Kidney epithelial cell (primary cell): ENCODE data around the gene BHMT. TPM values are rescaled to one million over a fixed set of nuclear protein-coding genes. Genes with fewer than 3 reads are reported as not detected.
A peak's percentile ranks its signal among the peaks of the same experiment; 100 is the strongest.

ENCODE experiments used
- DNase-seq: peaks from one replicate; pipeline ENCODE4 v3.0.0-alpha.2; 2010; ENCODE audit warnings: low read depth
- H3K27me3 ChIP-seq: 2 replicates; pipeline ENCODE4 v1.6.0; 2011; ENCODE audit warnings: low read length; ENCODE audit not compliant: control insufficient read depth, insufficient read depth
- H3K36me3 ChIP-seq: 2 replicates; pipeline ENCODE4 v1.5.1; 2011; ENCODE audit warnings: low read length; ENCODE audit not compliant: control insufficient read depth, insufficient read depth
- H3K4me3 ChIP-seq: 2 replicates; pipeline ENCODE4 v1.5.1; 2011; ENCODE audit warnings: low read depth, mild to moderate bottlenecking, control low read depth, low read length
- total RNA-seq: library from RNA; depleted of rRNA; stranded (reverse); fragments of >200 nt; gene quantifications from 2 replicates; pipeline ENCODE4 v1.2.3, GENCODE V29; 2015
- TF ChIP-seq, protein P1 (sequence below): IDR thresholded peaks from 2 replicates; pipeline ENCODE4 v1.5.1; 2011; ENCODE audit warnings: mild to moderate bottlenecking, moderate library complexity, low read length, control low read depth, inconsistent platforms; ENCODE audit not compliant: insufficient read depth, poor library complexity, severe bottlenecking

BHMT gene
- total RNA-seq, 1 donor from 2014 or later, result 0.88 TPM

DNA sequence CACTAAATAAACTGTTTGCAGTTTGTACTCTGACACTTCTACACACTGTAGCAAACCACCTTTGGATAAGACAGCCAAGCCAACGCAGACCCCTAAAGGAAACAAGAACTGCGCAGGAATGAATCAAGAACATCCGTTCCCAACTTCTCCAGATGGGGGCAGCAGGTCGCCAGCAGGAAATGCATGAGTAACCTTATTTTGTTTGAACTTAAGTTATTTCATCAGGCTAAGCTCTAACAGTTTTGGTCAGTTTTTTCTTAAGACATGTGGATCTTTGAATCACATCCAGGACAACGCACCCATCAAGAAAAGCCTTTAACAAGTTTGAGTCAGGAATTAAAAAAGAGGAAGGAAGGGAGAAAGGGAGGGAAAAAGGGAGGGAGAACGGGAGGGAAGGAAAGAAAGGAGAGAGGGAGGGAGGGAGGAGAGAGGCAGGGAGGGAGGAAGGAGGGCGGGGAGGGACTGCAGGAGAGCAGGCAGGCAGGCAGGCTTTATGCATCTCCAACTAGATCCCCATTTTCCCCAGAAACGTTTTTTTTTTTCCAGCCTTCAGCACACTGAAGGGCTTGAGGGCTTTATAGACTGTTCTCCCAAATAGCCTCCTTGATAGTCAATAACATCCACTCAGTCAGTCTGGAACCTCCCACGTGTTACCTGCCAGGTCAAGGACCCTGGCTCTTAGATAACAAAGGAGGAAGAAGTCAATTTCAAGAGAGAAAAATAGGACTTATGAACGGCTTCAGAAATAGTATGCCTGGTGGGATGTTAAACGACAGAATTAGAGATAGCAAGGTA lies 22.2 kb downstream of the BHMT start:
- Histone ChIP-seq H3K4me3 (peak overlapping the region; percentile 21), H3K36me3 (no peaks in the 10 kb centered on the region), H3K27me3 (no peaks in the 10 kb centered on the region)
- TF ChIP-seq, protein P1, sequence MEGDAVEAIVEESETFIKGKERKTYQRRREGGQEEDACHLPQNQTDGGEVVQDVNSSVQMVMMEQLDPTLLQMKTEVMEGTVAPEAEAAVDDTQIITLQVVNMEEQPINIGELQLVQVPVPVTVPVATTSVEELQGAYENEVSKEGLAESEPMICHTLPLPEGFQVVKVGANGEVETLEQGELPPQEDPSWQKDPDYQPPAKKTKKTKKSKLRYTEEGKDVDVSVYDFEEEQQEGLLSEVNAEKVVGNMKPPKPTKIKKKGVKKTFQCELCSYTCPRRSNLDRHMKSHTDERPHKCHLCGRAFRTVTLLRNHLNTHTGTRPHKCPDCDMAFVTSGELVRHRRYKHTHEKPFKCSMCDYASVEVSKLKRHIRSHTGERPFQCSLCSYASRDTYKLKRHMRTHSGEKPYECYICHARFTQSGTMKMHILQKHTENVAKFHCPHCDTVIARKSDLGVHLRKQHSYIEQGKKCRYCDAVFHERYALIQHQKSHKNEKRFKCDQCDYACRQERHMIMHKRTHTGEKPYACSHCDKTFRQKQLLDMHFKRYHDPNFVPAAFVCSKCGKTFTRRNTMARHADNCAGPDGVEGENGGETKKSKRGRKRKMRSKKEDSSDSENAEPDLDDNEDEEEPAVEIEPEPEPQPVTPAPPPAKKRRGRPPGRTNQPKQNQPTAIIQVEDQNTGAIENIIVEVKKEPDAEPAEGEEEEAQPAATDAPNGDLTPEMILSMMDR, result peak; percentile 76
- DNase-seq, result peak; percentile 56

DNA sequence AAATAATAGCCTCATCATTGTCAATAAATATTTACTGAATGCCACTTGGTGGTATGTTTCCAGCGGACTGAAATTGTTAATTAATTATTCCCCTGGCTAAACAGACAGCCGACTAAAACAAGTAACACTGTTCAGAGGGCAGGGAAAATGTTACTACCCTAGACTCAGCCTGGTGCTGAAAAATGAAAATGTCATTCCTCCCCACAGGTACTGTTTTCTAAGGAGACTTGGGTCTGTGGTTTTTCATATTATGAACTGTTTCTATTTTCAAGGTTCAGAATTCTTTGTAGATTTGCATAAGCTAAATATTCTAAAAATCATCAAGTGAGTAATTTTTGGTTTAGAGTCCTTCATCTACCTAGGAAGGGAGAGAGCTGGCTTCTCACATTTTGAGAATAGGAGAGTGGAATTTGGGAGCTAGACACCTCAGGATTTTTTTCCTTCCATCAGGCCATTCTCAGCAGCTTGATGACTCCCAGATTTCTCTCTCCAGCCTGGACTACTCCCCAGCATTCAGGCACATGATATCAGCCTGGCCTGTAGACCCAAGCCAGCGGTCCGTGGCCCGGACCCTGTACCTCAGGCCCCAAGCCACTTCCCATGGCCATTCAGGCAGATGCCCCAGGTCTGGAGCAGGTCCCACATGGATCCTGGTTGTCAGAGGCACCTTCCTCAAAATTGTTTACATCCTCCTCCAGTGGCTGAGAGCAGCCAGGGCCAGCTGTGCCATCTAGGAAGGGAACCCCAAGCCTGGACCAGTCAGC lies 24.4 kb downstream of the BHMT start:
- DNase-seq, result no peak
- H3K4me3 ChIP-seq, result no peak overlapping the region
- TF ChIP-seq, protein P1, result no peak
- H3K36me3 ChIP-seq, result no peaks in the 10 kb centered on the region
- no peaks in the 10 kb centered on the region for H3K27me3 ChIP-seq

DNA sequence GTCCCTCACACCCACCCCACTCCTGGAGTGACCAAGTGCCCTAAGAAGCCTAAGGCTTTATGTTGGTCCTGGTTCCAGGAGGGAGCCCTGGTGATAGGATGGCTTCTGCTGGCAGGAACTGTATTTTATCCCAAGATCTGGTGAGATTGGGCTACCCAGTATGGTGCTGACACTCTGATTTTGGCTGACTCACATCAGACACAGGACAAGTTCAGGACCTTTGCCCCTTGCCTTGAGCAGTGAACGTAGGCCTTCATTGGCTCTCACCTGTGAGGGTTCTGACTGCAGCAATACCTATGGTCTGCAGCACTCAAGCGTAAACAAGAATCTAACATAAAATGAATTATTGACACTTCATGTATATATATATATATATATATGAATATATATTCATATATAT lies 25.0 kb downstream of the BHMT start:
- no peak overlapping the region for H3K4me3 ChIP-seq
- no peaks in the 10 kb centered on the region for H3K36me3 ChIP-seq
- no peaks in the 10 kb centered on the region for H3K27me3 ChIP-seq
- TF ChIP-seq, protein P1, result no peak
- DNase-seq, result no peak

DNA sequence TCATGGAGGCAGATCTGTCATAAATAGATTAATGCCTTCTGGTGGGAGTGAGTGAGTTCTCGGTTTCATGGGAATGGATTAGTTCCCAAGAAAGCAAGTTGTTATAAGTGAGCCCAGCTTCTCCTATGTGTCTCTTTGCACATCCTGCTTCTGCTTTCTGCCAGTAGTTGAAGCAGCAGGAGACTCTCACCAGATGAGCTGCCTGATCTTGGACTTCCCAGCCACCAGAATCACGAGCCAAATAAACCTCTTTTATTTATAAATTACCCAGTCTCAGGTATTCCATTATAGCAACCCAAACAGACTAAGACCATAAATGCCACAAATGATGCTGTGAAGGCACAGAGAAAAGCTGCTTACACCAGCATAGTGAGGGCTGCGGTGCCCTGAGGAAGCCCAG lies 28.9 kb downstream of the BHMT start:
- DNase-seq, result no peak
- no peaks in the 10 kb centered on the region for H3K36me3 ChIP-seq
- TF ChIP-seq, protein P1, result no peak
- H3K4me3 ChIP-seq, result no peak overlapping the region
- H3K27me3 ChIP-seq, result no peaks in the 10 kb centered on the region

DNA sequence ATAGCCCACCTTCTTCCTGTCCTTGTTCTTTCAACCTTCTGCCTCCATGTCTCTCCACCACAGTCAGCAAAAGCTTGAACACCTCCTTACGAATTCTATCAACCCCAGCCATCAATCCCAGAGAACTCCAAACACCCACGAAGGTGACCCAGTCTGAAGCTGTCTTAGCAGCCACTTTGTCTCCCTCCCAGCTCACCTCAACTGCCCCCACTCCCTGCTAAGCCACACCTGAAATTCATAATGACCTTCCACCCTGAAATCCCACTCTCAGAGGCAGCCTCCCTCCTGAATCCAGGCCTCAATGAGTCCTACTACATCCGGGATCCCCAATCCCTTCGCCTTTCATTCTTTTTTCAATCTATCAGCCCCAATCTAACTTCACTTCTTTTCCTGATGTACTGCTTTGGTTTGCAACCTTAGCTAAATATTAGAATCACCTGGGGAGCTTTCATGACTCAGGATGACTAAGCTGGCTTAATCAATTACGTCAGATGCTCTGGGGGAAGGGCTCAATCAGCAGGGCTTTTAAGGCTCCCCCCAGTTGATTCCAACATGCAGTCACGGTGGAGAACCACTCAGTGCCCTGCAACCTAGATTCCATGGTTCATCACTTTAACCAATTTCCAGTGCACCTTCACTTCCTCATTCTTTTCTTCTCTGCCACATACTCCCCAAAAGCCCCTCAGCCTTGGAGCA lies 32.2 kb downstream of the BHMT start:
- DNase-seq, result peak; percentile 82
- H3K36me3 ChIP-seq, result no peaks in the 10 kb centered on the region
- no peak overlapping the region for H3K4me3 ChIP-seq
- H3K27me3 ChIP-seq, result no peaks in the 10 kb centered on the region
- TF ChIP-seq, protein P1, result no peak
